ENCODE measurements around the gene OGDHL.
"Not testable (repeated sequence)": the region's sequence is repeated elsewhere in the genome, so short reads cannot be mapped to it uniquely, and the experiment has no call there.

The OGDHL gene

DNA sequence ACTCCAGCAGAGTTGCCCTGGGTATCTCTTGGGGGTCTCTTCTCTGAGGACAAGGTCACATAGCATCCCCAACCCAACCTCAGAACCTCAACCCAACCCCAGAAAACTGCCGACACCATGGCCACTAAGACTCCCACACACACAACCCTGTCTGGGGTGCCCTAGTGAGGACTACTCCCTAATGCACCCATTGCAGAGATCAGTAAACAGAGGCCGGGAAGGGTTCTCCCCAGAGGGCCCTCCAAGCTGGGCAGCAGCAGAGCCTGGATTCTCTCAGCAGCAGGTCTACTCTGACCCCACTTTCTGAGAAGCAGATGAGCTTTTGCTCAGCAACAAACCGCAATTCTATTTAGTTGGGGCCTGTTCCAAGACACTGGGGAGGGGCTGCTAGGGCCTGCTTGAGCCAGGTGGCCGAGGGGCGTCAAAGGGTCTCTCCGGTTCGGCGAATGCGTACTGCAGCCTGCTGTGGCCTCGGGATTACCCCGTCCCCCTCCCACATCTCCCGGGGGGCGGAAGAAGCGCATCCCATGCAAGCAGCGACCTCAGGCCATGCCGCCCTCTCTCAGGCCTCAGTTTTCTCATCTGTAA is 828 bp downstream of the OGDHL start:
- H3K36me3 ChIP-seq (ENCODE audit: insufficient read depth, low read length): no peaks in the 10 kb centered on the region
- TF ChIP-seq FOXP2 (optimal IDR thresholded peaks at IDR 0.05; ENCODE audit: control extremely low read depth, extremely low read length, insufficient read depth) (no peak), POLR2AphosphoS5 (IDR thresholded peaks at IDR 0.05; ENCODE audit: borderline replicate concordance, low read depth, low read length) (no peak), EZH2 (IDR thresholded peaks at IDR 0.05) (no peak)
- no peak overlapping the region for H3K9ac ChIP-seq (ENCODE audit: insufficient read length)
- no peaks in the 10 kb centered on the region for H3K9me3 ChIP-seq (ENCODE audit: low read depth, low read length)
- peak overlapping the region; percentile 78 for H3K4me3 ChIP-seq
- no peak for DNase-seq (ENCODE audit: low read depth, low spot score)
- no peak overlapping the region for H3K27ac ChIP-seq

DNA sequence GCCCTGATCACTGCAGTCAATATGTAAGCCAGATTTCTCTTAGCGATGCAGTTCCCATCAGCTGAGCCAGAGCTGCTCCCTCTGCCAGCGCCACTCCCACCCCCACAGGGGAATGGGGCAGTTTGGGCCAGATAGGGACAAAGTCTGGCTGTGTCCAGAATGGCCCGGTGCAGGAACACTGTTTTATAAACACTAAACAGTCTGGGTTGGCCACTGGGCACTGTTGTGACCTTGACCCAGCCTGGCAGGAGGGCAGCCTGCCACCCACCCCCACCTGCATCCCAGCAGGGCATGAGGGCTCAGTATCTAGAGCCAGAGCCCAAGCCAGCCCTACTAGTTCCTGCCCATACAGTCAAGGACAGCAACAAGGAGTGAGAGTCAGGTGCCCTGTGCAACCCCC is 1.3 kb downstream of the OGDHL start:
- H3K36me3 ChIP-seq (ENCODE audit: insufficient read depth, low read length): no peaks in the 10 kb centered on the region
- H3K9ac ChIP-seq (ENCODE audit: insufficient read length): no peak overlapping the region
- TF ChIP-seq POLR2AphosphoS5 (IDR thresholded peaks at IDR 0.05; ENCODE audit: borderline replicate concordance, low read depth, low read length) (no peak), EZH2 (IDR thresholded peaks at IDR 0.05) (no peak), FOXP2 (optimal IDR thresholded peaks at IDR 0.05; ENCODE audit: control extremely low read depth, extremely low read length, insufficient read depth) (no peak)
- no peak for DNase-seq (ENCODE audit: low read depth, low spot score)
- H3K4me3 ChIP-seq: no peak overlapping the region
- no peak overlapping the region for H3K27ac ChIP-seq
- H3K9me3 ChIP-seq (ENCODE audit: low read depth, low read length): no peaks in the 10 kb centered on the region

DNA sequence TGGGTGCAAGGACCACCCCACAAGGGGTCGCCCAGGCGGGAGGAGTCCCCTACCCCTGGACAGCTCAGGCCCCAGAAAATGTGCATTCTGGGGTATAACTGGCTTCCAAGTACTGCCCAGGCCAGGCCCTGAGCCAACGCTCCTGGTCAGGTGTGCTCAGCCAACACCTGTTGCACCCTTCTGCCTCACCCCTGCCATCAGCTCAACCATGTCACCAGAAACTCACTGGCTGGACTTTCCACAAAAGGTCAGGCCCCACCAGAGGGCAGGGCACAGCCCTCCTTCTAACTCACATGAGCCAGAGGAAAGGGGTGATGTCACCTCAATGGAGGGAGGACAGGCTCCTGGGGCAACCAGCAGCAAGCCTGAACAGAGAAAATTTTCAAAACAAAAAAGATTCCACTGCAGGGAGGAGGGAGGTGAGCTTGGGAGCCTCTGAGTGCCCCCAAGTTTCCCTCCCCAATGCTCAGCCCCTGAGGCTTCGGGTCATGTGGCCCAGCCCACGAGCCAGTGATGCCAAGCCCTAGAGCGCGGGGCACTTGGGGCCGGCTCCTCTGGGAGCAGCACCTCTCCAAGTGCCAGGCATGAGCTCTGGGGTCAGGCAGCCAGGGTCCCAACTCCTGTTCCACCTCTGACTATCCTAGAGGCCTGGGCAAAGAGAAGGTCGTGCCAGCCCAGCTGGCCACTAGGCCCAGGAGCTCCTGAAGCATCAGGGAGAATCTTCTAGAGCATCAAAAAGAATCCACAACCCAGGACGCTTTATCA is 2.2 kb downstream of the OGDHL start:
- Histone ChIP-seq H3K4me3 (no peak overlapping the region), H3K27ac (no peak overlapping the region), H3K36me3 (ENCODE audit: insufficient read depth, low read length) (no peaks in the 10 kb centered on the region), H3K9ac (ENCODE audit: insufficient read length) (no peak overlapping the region), H3K9me3 (ENCODE audit: low read depth, low read length) (no peaks in the 10 kb centered on the region)
- no peak for DNase-seq (ENCODE audit: low read depth, low spot score)
- TF ChIP-seq POLR2AphosphoS5 (IDR thresholded peaks at IDR 0.05; ENCODE audit: borderline replicate concordance, low read depth, low read length) (no peak), FOXP2 (optimal IDR thresholded peaks at IDR 0.05; ENCODE audit: control extremely low read depth, extremely low read length, insufficient read depth) (no peak), EZH2 (IDR thresholded peaks at IDR 0.05) (no peak)

- Histone ChIP-seq H3K4me3 (no peak overlapping the region), H3K9ac (ENCODE audit: insufficient read length) (no peak overlapping the region), H3K36me3 (ENCODE audit: insufficient read depth, low read length) (no peaks in the 10 kb centered on the region), H3K27ac (no peak overlapping the region), H3K9me3 (ENCODE audit: low read depth, low read length) (no peaks in the 10 kb centered on the region)
- DNase-seq (ENCODE audit: low read depth, low spot score): no peak
- TF ChIP-seq EZH2 (IDR thresholded peaks at IDR 0.05): no peak
- TF ChIP-seq FOXP2 (optimal IDR thresholded peaks at IDR 0.05; ENCODE audit: control extremely low read depth, extremely low read length, insufficient read depth): no peak
- TF ChIP-seq POLR2AphosphoS5 (IDR thresholded peaks at IDR 0.05; ENCODE audit: borderline replicate concordance, low read depth, low read length): no peak
These were observed 3.7 kb downstream of the OGDHL start for GRCh38 chr10:49758249-49758930.

DNA sequence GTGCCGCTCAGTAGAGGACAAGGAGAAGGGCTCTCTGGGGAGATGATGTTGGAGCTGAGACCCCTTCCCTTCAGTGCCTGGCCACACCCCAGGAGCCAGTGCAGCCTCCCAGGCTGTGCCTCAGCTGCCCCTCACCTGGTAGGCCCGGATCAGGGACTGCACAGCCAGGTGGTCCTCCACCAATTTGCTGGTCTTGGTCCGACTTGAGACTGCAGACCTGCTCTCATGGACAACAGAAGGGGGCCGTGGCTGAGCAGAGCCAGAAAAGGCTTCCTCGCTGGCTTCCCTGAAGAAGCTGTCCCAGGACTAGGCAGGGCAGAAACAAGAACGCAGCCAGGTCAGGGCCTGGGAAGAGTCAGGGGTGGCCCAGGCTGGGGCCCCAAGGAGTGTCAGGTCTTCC is 5.5 kb downstream of the OGDHL start:
- H3K27ac ChIP-seq: no peak overlapping the region
- no peaks in the 10 kb centered on the region for H3K9me3 ChIP-seq (ENCODE audit: low read depth, low read length)
- no peak overlapping the region for H3K4me3 ChIP-seq
- no peaks in the 10 kb centered on the region for H3K36me3 ChIP-seq (ENCODE audit: insufficient read depth, low read length)
- H3K9ac ChIP-seq (ENCODE audit: insufficient read length): no peak overlapping the region
- no peak for DNase-seq (ENCODE audit: low read depth, low spot score)
- TF ChIP-seq POLR2AphosphoS5 (IDR thresholded peaks at IDR 0.05; ENCODE audit: borderline replicate concordance, low read depth, low read length) (no peak), EZH2 (IDR thresholded peaks at IDR 0.05) (no peak), FOXP2 (optimal IDR thresholded peaks at IDR 0.05; ENCODE audit: control extremely low read depth, extremely low read length, insufficient read depth) (no peak)

DNA sequence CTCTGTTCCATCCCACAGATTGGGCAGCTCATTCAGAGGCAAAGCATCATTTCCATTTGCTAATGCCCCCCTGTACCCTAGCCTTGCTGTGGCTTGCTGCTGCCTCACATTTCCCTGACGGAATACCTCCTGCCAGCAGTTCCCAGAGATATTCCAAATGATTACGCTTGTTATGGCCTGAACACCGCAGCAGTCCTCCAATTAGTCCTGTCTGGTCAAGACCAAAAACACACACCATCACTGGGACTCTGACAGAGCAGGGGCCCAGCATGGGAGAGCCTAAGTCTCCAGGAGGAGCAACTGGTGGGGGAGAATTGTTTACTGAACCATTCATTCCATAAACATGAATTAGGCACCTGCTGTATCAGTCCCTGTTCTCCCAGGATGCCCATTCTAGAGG is 6.1 kb downstream of the OGDHL start:
- H3K36me3 ChIP-seq (ENCODE audit: insufficient read depth, low read length): no peaks in the 10 kb centered on the region
- H3K27ac ChIP-seq: no peak overlapping the region
- H3K9me3 ChIP-seq (ENCODE audit: low read depth, low read length): no peaks in the 10 kb centered on the region
- no peak overlapping the region for H3K4me3 ChIP-seq
- no peak overlapping the region for H3K9ac ChIP-seq (ENCODE audit: insufficient read length)
- DNase-seq (ENCODE audit: low read depth, low spot score): no peak
- TF ChIP-seq POLR2AphosphoS5 (IDR thresholded peaks at IDR 0.05; ENCODE audit: borderline replicate concordance, low read depth, low read length): no peak
- TF ChIP-seq FOXP2 (optimal IDR thresholded peaks at IDR 0.05; ENCODE audit: control extremely low read depth, extremely low read length, insufficient read depth): no peak
- no peak for TF ChIP-seq EZH2 (IDR thresholded peaks at IDR 0.05)

DNA sequence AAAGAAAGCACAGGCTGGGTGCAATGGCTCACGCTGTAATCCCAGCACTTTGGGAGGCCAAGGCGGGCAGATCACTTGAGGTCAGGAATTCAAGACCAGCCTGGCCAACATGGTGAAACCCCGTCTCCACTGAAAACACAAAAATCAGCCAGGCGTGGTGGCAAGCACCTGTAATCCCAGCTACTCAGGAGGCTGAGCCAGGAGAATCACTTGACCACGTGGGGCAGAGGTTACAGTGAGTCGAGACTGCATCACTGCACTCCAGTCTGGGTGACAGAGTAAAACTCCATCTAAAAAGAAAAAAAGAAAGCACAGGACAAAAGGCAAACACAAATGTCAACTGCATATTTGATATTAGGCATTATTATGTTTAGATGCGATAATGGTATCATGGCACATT is 7.2 kb downstream of the OGDHL start:
- H3K9ac ChIP-seq (ENCODE audit: insufficient read length); H3K9me3 ChIP-seq (ENCODE audit: low read depth, low read length); DNase-seq (ENCODE audit: low read depth, low spot score); H3K36me3 ChIP-seq (ENCODE audit: insufficient read depth, low read length); H3K4me3 ChIP-seq; H3K27ac ChIP-seq: not testable (repeated sequence)

GRCh38 chr10:49752584-49752983 is 9.5 kb downstream of the OGDHL start:
- no peak for DNase-seq (ENCODE audit: low read depth, low spot score)
- no peak overlapping the region for H3K4me3 ChIP-seq
- TF ChIP-seq EZH2 (IDR thresholded peaks at IDR 0.05): no peak
- TF ChIP-seq POLR2AphosphoS5 (IDR thresholded peaks at IDR 0.05; ENCODE audit: borderline replicate concordance, low read depth, low read length): no peak
- no peak for TF ChIP-seq FOXP2 (optimal IDR thresholded peaks at IDR 0.05; ENCODE audit: control extremely low read depth, extremely low read length, insufficient read depth)
- H3K36me3 ChIP-seq (ENCODE audit: insufficient read depth, low read length): no peaks in the 10 kb centered on the region
- H3K9me3 ChIP-seq (ENCODE audit: low read depth, low read length): no peaks in the 10 kb centered on the region
- H3K27ac ChIP-seq: no peak overlapping the region
- no peak overlapping the region for H3K9ac ChIP-seq (ENCODE audit: insufficient read length)
